Astrocyte (in vitro differentiated cells and primary cell): ENCODE results near the gene ARHGAP26. TPM values are rescaled to one million over a fixed set of nuclear protein-coding genes. Genes with fewer than 3 reads are reported as not detected.

ENCODE experiments used
- DNase-seq: peaks from one replicate; pipeline ENCODE4 v3.0.0-alpha.2; 2010; ENCODE audit warnings: low read depth
- FAIRE-seq: peaks from 2 replicates; lab custom pipeline; 2011; peaks lifted over from hg19 to GRCh38; lab: Jason Lieb, UNC
- H2AFZ ChIP-seq: 2 replicates; pipeline ENCODE4 v1.6.0; 2012; ENCODE audit warnings: low read depth, low read length, inconsistent platforms
- H3K27ac ChIP-seq: 2 replicates; pipeline ENCODE4 v1.5.1; 2011; ENCODE audit warnings: low read depth, low read length, inconsistent platforms
- H3K27me3 ChIP-seq: 2 replicates; pipeline ENCODE4 v1.6.0; 2011; ENCODE audit warnings: low read length, inconsistent platforms; ENCODE audit not compliant: insufficient read depth
- H3K36me3 ChIP-seq: 2 replicates; pipeline ENCODE4 v1.5.1; 2011; ENCODE audit warnings: low read length, inconsistent platforms; ENCODE audit not compliant: insufficient read depth
- H3K4me1 ChIP-seq: 2 replicates; pipeline ENCODE4 v1.5.1; 2011; ENCODE audit warnings: low read length, inconsistent platforms; ENCODE audit not compliant: insufficient read depth
- H3K4me2 ChIP-seq: 2 replicates; pipeline ENCODE4 v1.6.0; 2012; ENCODE audit warnings: low read length, inconsistent platforms
- H3K4me3 ChIP-seq: 2 replicates; pipeline ENCODE4 v1.5.1; 2011; ENCODE audit warnings: low read depth, mild to moderate bottlenecking, low read length, inconsistent platforms; ENCODE audit not compliant: insufficient read depth
- H3K79me2 ChIP-seq: 2 replicates; pipeline ENCODE4 v1.6.0; 2012; ENCODE audit warnings: mild to moderate bottlenecking, low read length, inconsistent platforms; ENCODE audit not compliant: insufficient read depth
- H3K9ac ChIP-seq: 2 replicates; pipeline ENCODE4 v1.6.0; 2012; ENCODE audit warnings: mild to moderate bottlenecking, low read length, inconsistent platforms
- H3K9me3 ChIP-seq: 2 replicates; pipeline ENCODE4 v1.5.1; 2012; ENCODE audit warnings: low read depth, mild to moderate bottlenecking, low read length, inconsistent platforms; ENCODE audit not compliant: insufficient read depth
- H4K20me1 ChIP-seq: 2 replicates; pipeline ENCODE4 v1.6.0; 2012; ENCODE audit warnings: low read length, inconsistent platforms; ENCODE audit not compliant: insufficient read depth
- H3K27ac Mint-ChIP-seq: one replicate; pipeline ENCODE4 v1.8.0; 2021; ENCODE audit warnings: mild to moderate bottlenecking, mixed read lengths; ENCODE audit not compliant: unreplicated experiment
- H3K27me3 Mint-ChIP-seq: one replicate; pipeline ENCODE4 v1.8.0; 2021; ENCODE audit warnings: low read depth, mixed read lengths; ENCODE audit not compliant: unreplicated experiment
- H3K36me3 Mint-ChIP-seq: one replicate; pipeline ENCODE4 v1.8.0; 2021; ENCODE audit warnings: low read depth, mixed read lengths; ENCODE audit not compliant: unreplicated experiment
- H3K4me1 Mint-ChIP-seq: one replicate; pipeline ENCODE4 v1.8.0; 2021; ENCODE audit warnings: low read depth, mixed read lengths; ENCODE audit not compliant: unreplicated experiment
- H3K4me3 Mint-ChIP-seq: one replicate; pipeline ENCODE4 v1.8.0; 2021; ENCODE audit warnings: mild to moderate bottlenecking, moderate library complexity, mixed read lengths; ENCODE audit not compliant: unreplicated experiment
- H3K9me3 Mint-ChIP-seq: one replicate; pipeline ENCODE4 v1.8.0; 2021; ENCODE audit warnings: mild to moderate bottlenecking, mixed read lengths; ENCODE audit not compliant: unreplicated experiment
- CTCF ChIP-seq: IDR thresholded peaks from 2 replicates; pipeline ENCODE4 v1.5.1; 2011; ENCODE audit warnings: low read depth, mild to moderate bottlenecking, inconsistent platforms, low read length, moderate library complexity; ENCODE audit not compliant: insufficient read depth
- EZH2 ChIP-seq: IDR thresholded peaks from 2 replicates; pipeline ENCODE4 v1.6.1; 2012; ENCODE audit warnings: mild to moderate bottlenecking, low read length, inconsistent platforms; ENCODE audit not compliant: insufficient read depth
- total RNA-seq: library from RNA; stranded (reverse); gene quantifications from 2 replicates; pipeline ENCODE4 v1.2.1, GENCODE V29; 2021

Gene ARHGAP26
- total RNA-seq, 1 donor from 2014 or later: 5.6 TPM

GRCh38 chr5:142845954-142846398, 75.8 kb downstream of the ARHGAP26 start:
- no peaks in the 10 kb centered on the region for H3K27me3 ChIP-seq
- H3K4me2 ChIP-seq: no peak overlapping the region
- H3K4me1 Mint-ChIP-seq: peaks cover 34% of the 10 kb centered on the region
- H3K36me3 ChIP-seq: no peaks in the 10 kb centered on the region
- FAIRE-seq (no peak), DNase-seq (no peak)
- no peaks in the 10 kb centered on the region for H4K20me1 ChIP-seq
- peaks cover 6% of the 10 kb centered on the region for H3K9me3 Mint-ChIP-seq
- no peaks in the 10 kb centered on the region for H3K27me3 Mint-ChIP-seq
- H3K27ac ChIP-seq: no peak overlapping the region
- H3K9me3 ChIP-seq: no peaks in the 10 kb centered on the region
- H3K36me3 Mint-ChIP-seq: no peaks in the 10 kb centered on the region
- no peak overlapping the region for H3K4me3 ChIP-seq
- H3K4me1 ChIP-seq: peaks cover 3% of the 10 kb centered on the region
- H3K4me3 Mint-ChIP-seq: no peak overlapping the region
- no peak overlapping the region for H2AFZ ChIP-seq
- no peak overlapping the region for H3K27ac Mint-ChIP-seq
- no peak for TF ChIP-seq EZH2
- TF ChIP-seq CTCF: no peak
- H3K79me2 ChIP-seq: no peaks in the 10 kb centered on the region
- H3K9ac ChIP-seq: no peak overlapping the region

GRCh38 chr5:142846406-142846805, 76.2 kb downstream of the ARHGAP26 start:
- Histone ChIP-seq H3K4me1 (peaks cover 3% of the 10 kb centered on the region), H3K9me3 (no peaks in the 10 kb centered on the region), H3K4me3 (no peak overlapping the region), H3K36me3 (no peaks in the 10 kb centered on the region), H3K27ac (no peak overlapping the region), H2AFZ (no peak overlapping the region), H3K79me2 (no peaks in the 10 kb centered on the region), H4K20me1 (no peaks in the 10 kb centered on the region), H3K27me3 (no peaks in the 10 kb centered on the region), H3K9ac (no peak overlapping the region), H3K4me2 (no peak overlapping the region)
- no peak for FAIRE-seq
- peaks cover 6% of the 10 kb centered on the region for H3K9me3 Mint-ChIP-seq
- TF ChIP-seq EZH2 (no peak), CTCF (no peak)
- DNase-seq: no peak
- H3K4me3 Mint-ChIP-seq: no peak overlapping the region
- H3K36me3 Mint-ChIP-seq: no peaks in the 10 kb centered on the region
- H3K27ac Mint-ChIP-seq: peak overlapping the region; percentile 58
- H3K27me3 Mint-ChIP-seq: no peaks in the 10 kb centered on the region
- H3K4me1 Mint-ChIP-seq: peaks cover 34% of the 10 kb centered on the region

- Mint-ChIP-seq H3K9me3 (peaks cover 6% of the 10 kb centered on the region), H3K36me3 (no peaks in the 10 kb centered on the region), H3K27me3 (no peaks in the 10 kb centered on the region), H3K4me1 (peaks cover 39% of the 10 kb centered on the region), H3K27ac (peak overlapping the region; percentile 95), H3K4me3 (no peak overlapping the region)
- peaks cover 3% of the 10 kb centered on the region for H3K4me1 ChIP-seq
- peak overlapping the region; percentile 23 for H3K4me2 ChIP-seq
- no peak for FAIRE-seq
- H3K27me3 ChIP-seq: no peaks in the 10 kb centered on the region
- no peaks in the 10 kb centered on the region for H3K36me3 ChIP-seq
- H3K9ac ChIP-seq: no peak overlapping the region
- TF ChIP-seq CTCF: no peak
- no peak for TF ChIP-seq EZH2
- DNase-seq: peak; percentile 62
- no peaks in the 10 kb centered on the region for H3K79me2 ChIP-seq
- H3K27ac ChIP-seq: no peak overlapping the region
- no peaks in the 10 kb centered on the region for H3K9me3 ChIP-seq
- no peak overlapping the region for H3K4me3 ChIP-seq
- no peaks in the 10 kb centered on the region for H4K20me1 ChIP-seq
- H2AFZ ChIP-seq: no peak overlapping the region
Observed at GRCh38 chr5:142847898-142848790, 78.0 kb downstream of the ARHGAP26 start.
